ENCODE results near the gene FNDC11. TPM values are rescaled to one million over a fixed set of nuclear protein-coding genes. Genes with fewer than 3 reads are reported as not detected.

Gene FNDC11
- total and polyA plus RNA-seq, 8 donors = 0.06 to 0.35 (median 0.17) TPM; not detected in 2

DNA sequence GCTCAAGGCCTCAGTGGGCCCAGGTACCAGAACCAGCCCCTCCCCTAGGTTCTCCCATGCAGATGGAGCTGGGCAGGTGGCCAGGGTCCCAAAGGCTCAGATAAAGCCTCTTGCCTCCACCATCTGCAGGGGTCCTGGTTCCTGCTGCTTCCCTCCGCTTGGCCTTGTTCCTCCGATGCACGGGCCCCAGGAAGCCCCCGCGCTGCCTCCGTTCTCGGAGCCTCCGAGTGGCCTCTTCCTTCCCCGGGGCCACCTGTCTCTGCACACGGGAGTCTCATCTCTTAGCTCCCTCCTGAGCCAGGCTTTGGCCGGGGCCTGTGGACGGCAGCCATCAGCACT lies 14.9 kb upstream of the FNDC11 start:
- H3K27me3 ChIP-seq = no peaks in the 10 kb centered on the region
- 57 to 58% methylated on average over 12 of the region's 12 CpGs for WGBS, 2 donors
- FAIRE-seq = no peak
- H3K27ac ChIP-seq = peak overlapping the region; percentile 64 to 85 (median 84)
- no peaks in the 10 kb centered on the region for H3K9me3 ChIP-seq
- H3K4me1 ChIP-seq = peaks cover 4 to 10% (median 9%) of the 10 kb centered on the region in 3 donors
- TF ChIP-seq, protein P1, sequence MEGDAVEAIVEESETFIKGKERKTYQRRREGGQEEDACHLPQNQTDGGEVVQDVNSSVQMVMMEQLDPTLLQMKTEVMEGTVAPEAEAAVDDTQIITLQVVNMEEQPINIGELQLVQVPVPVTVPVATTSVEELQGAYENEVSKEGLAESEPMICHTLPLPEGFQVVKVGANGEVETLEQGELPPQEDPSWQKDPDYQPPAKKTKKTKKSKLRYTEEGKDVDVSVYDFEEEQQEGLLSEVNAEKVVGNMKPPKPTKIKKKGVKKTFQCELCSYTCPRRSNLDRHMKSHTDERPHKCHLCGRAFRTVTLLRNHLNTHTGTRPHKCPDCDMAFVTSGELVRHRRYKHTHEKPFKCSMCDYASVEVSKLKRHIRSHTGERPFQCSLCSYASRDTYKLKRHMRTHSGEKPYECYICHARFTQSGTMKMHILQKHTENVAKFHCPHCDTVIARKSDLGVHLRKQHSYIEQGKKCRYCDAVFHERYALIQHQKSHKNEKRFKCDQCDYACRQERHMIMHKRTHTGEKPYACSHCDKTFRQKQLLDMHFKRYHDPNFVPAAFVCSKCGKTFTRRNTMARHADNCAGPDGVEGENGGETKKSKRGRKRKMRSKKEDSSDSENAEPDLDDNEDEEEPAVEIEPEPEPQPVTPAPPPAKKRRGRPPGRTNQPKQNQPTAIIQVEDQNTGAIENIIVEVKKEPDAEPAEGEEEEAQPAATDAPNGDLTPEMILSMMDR (IDR thresholded peaks at IDR 0.05) = no peak
- ATAC-seq = no peak
- intact Hi-C loops (cut with DNase I) = loop anchor here in 1 of 3 donors (5.0 kb wide), 1 partner anchor 438 kb away; the partner anchor contains the start of gene SAMD10
- DNase-seq = no peak
- no peak overlapping the region for H3K4me3 ChIP-seq
- H3K36me3 ChIP-seq = no peaks in the 10 kb centered on the region

DNA sequence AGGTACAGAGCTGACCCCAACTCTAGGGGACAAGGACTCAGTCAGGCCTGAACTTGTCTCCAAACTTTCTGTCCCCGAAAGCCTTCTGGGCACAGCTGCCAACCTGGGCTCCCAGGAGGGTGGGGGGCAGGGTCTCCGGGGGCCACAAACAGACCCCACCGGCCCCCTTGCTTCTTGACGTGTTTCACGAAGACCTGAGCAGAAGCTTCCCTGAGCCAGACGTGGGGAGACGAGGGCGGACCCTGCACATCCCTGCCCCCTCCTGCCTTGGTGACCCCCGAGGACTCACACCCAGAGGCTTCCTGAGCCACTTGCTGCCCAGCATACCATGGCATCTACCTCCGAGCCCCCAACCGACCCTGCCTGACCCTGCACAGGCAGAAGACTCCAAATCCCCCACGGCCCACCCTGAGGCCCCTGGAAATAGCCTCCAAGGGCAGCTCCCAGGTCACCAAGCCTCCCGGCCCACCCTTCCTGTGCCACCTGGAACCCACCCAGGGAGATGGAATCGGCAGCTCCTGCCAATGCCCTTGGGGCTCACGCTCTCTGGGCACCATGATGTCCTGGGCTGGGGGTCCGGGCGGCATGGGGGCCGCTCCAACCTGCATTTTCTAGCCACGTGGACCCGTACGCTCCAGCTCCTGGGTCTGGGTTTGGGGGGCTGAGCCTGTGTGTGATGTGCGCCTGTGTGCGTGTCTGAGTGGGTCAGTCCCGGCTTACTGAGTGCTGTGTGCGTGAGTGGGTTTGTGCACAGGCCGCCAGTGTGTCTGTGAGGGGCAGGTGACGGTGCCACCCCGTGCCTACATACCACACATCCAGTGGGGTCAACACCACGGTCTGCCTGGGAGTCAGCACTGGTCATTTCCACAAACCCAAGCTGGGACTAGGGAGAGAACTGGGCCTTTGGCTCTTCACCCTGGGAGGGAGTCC lies 14.3 kb upstream of the FNDC11 start:
- Histone ChIP-seq H3K4me1 (peaks cover 3 to 10% (median 4%) of the 10 kb centered on the region in 3 donors), H3K4me3 (no peak overlapping the region), H3K9me3 (no peaks in the 10 kb centered on the region), H3K27me3 (no peaks in the 10 kb centered on the region), H3K36me3 (no peaks in the 10 kb centered on the region), H3K27ac (peak overlapping the region in 3 of 4 donors; percentile 64 to 85 (median 83))
- ATAC-seq (no peak), FAIRE-seq (no peak), DNase-seq (peak in 1 of 6 donors; percentile 82)
- intact Hi-C loops (cut with DNase I) = loop anchor here in 2 of 3 donors (5.0 to 10.0 kb wide), 2 partner anchors 425 to 438 kb away; partner anchors contain the start of genes SAMD10 (in 1 of the 2) and ZNF512B (in 1 of the 2)
- TF ChIP-seq, protein P1 (IDR thresholded peaks at IDR 0.05) = no peak
- 86 to 92% methylated on average over 25 to 29 of the region's 29 CpGs for WGBS, 2 donors

DNA sequence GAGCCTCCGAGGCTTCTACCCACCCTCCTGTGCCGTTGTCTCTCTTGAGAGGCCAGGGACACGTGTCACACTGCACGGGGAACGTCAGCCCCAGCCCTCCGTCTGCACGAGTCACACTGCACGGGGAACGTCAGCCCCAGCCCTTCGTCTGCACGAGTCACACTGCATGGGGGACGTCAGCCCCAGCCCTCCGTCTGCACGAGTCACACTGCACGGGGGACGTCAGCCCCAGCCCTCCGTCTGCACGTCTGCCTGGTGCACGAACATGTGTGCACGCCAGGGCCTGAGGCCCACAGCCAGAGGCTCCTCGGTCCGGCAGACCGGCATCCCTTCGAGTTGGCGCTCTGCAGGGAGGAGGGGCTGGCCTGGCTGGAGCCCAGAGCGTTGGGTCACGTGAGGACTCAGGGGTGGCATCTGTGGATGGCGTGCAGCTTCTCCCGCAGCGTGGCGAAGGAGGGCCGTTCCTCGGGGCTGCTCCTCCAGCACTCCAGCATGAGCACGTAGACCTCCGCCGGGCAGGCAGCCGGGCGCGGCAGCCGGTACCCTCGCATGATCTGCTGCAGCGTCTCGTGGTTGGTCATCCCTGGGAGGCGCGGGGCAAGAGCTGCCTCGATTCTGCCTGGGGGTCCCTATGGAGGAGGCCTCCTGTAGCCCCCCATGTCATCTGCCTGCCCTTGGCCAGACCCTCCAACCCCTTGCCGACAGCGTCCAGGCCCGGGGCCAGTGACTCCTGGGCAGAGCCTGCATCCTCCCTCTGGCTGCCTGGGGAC lies 13.4 kb upstream of the FNDC11 start:
- Histone ChIP-seq H3K27ac (no peak overlapping the region), H3K9me3 (no peaks in the 10 kb centered on the region), H3K4me3 (no peak overlapping the region), H3K36me3 (no peaks in the 10 kb centered on the region), H3K27me3 (no peaks in the 10 kb centered on the region), H3K4me1 (peaks cover 3 to 10% (median 4%) of the 10 kb centered on the region in 3 donors)
- no peak for ATAC-seq
- DNase-seq = peak in 1 of 6 donors; percentile 77
- TF ChIP-seq, protein P1 (IDR thresholded peaks at IDR 0.05) = no peak
- no peak for FAIRE-seq
- WGBS, 2 donors = 80 to 81% methylated on average over 49 of the region's 49 CpGs
- intact Hi-C loops (cut with DNase I) = loop anchor here in 1 of 3 donors (10.0 kb wide), 1 partner anchor 424 kb away; the partner anchor contains the start of gene ZNF512B

DNA sequence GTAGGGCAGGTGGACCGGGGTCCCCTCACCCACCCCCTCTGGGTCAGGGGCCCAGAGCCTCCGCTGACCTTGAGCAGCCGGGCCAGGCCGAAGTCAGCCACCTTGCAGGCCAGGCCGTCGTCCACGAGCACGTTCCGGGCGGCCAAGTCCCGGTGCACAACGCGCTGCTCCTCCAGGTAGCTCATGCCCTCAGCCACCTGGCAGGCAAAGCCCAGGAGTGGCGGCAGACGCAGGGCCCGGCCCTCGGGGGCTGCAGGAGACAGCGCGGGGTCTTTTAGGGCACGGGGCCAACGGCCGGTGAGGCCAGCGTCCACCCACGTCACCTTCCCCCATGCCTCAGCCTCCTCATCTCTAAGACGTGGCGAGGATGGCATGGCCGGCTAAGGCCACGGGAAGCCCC lies 12.6 kb upstream of the FNDC11 start:
- intact Hi-C loops (cut with DNase I) = loop anchor here in 1 of 3 donors (10.0 kb wide), 1 partner anchor 423 kb away; the partner anchor contains the start of gene ZNF512B
- H3K4me3 ChIP-seq = no peak overlapping the region
- DNase-seq (no peak), ATAC-seq (no peak), FAIRE-seq (no peak)
- H3K9me3 ChIP-seq = no peaks in the 10 kb centered on the region
- no peaks in the 10 kb centered on the region for H3K36me3 ChIP-seq
- TF ChIP-seq, protein P1 (IDR thresholded peaks at IDR 0.05) = no peak
- peaks cover 3 to 10% (median 4%) of the 10 kb centered on the region in 3 donors for H3K4me1 ChIP-seq
- 85 to 89% methylated on average over 22 to 28 of the region's 28 CpGs for WGBS, 2 donors
- H3K27ac ChIP-seq = no peak overlapping the region
- H3K27me3 ChIP-seq = no peaks in the 10 kb centered on the region
